A549 (cell line): ENCODE results near the gene TMEM229A. TPM values are rescaled to one million over a fixed set of nuclear protein-coding genes. Genes with fewer than 3 reads are reported as not detected.

ENCODE experiments used
- ATAC-seq, 2 experiments: fragments of 200-7000 bp in 1 of 2; fragments of >200 bp in 1 of 2; cut with Nextera tagmentation in 1 of 2; cut with Tn5 transposase in 1 of 2; 3 replicates each; pipeline versions ENCODE4 v1.8.0 to v1.9.1; 2018 to 2020; ENCODE audit warnings: mild to moderate bottlenecking in 1 of 2, moderate library complexity in 1 of 2
- CTCF ChIA-PET: fragments of 300-600 bp; sonication (Branson Sonifier 250); formaldehyde crosslinking; extraction: SDS; loops from one replicate; lab custom pipeline; 2021; ENCODE audit warnings: antibody characterized with exemption, inconsistent platforms; lab: Yijun Ruan, JAX
- POLR2A ChIA-PET: fragments of 350-600 bp; formaldehyde crosslinking; extraction: SDS; loops from one replicate; lab custom pipeline; 2021; ENCODE audit warnings: antibody characterized with exemption, inconsistent platforms; lab: Yijun Ruan, JAX
- DNase-seq, 2 experiments: peaks; one replicate each; pipeline versions ENCODE4 v3.0.0 to v3.0.0-alpha.2; 2011 to 2016; ENCODE audit warnings: low read depth in 1 of 2, low spot score in 1 of 2
- FAIRE-seq: peaks from 2 replicates; lab custom pipeline; 2011; peaks lifted over from hg19 to GRCh38; lab: Jason Lieb, UNC
- H3K27ac ChIP-seq, 2 experiments: fragments of >200 bp; sonication (Bioruptor Twin); formaldehyde crosslinking; 3 replicates each; pipeline ENCODE4 v1.5.1; 2016 to 2017
- H3K4me1 ChIP-seq: fragments of >200 bp; sonication (Bioruptor Twin); formaldehyde crosslinking; 3 replicates; pipeline ENCODE4 v1.6.1; 2016
- H3K4me2 ChIP-seq: fragments of >200 bp; sonication (Bioruptor Twin); formaldehyde crosslinking; 3 replicates; pipeline ENCODE4 v1.6.1; 2016
- H3K4me3 ChIP-seq: fragments of >200 bp; sonication (Bioruptor Twin); formaldehyde crosslinking; 3 replicates; pipeline ENCODE4 v1.5.1; 2016
- H3K9me3 ChIP-seq: fragments of >200 bp; sonication (Bioruptor Twin); formaldehyde crosslinking; 3 replicates; pipeline ENCODE4 v1.6.1; 2016
- BHLHE40 ChIP-seq: IDR thresholded peaks from 2 replicates; pipeline ENCODE4 v1.6.1; 2012; ENCODE audit warnings: low read depth, low read length, inconsistent platforms
- CBX2 ChIP-seq: fragments of 200-600 bp; sonication (generic); IDR thresholded peaks from 2 replicates; pipeline ENCODE4 v1.6.1; 2016; ENCODE audit warnings: low read depth, mild to moderate bottlenecking, borderline replicate concordance
- CEBPB ChIP-seq, 2 experiments: fragments of >200 bp in 1 of 2; sonication (Bioruptor Twin) in 1 of 2; formaldehyde crosslinking in 1 of 2; IDR thresholded peaks; 2 replicates each; pipeline ENCODE4 v1.6.1; 2012 to 2016
- EHMT2 ChIP-seq: fragments of 200-600 bp; sonication (generic); IDR thresholded peaks from 2 replicates; pipeline ENCODE4 v1.6.1; 2016; ENCODE audit warnings: antibody characterized with exemption, low read depth, mild to moderate bottlenecking, moderate library complexity
- HEYL ChIP-seq: fragments of 250-450 bp; sonication (Bioruptor Pico); IDR thresholded peaks from 2 replicates; pipeline ENCODE4 v1.8.0; 2021; ENCODE audit warnings: mild to moderate bottlenecking, moderate library complexity
- JUNB ChIP-seq: fragments of >200 bp; sonication (Bioruptor Twin); formaldehyde crosslinking; IDR thresholded peaks from 2 replicates; pipeline ENCODE4 v1.6.1; 2016
- MAFK ChIP-seq: fragments of 450-650 bp; IDR thresholded peaks from 2 replicates; pipeline ENCODE4 v1.6.1; 2014; ENCODE audit not compliant: partially characterized antibody
- NPAS2 ChIP-seq: fragments of 250-450 bp; sonication (Bioruptor Pico); IDR thresholded peaks from 2 replicates; pipeline ENCODE4 v1.8.0; 2022; ENCODE audit warnings: mild to moderate bottlenecking, moderate library complexity, borderline replicate concordance
- NR3C1 ChIP-seq: fragments of >200 bp; sonication (Bioruptor Twin); formaldehyde crosslinking; IDR thresholded peaks from 3 replicates; pipeline ENCODE4 v1.6.1; 2017
- PHF8 ChIP-seq: fragments of 200-600 bp; sonication (generic); IDR thresholded peaks from 2 replicates; pipeline ENCODE4 v1.6.1; 2016; ENCODE audit warnings: low read depth, mild to moderate bottlenecking, antibody characterized with exemption, moderate library complexity, borderline replicate concordance
- RFX5 ChIP-seq: fragments of 450-650 bp; IDR thresholded peaks from 2 replicates; pipeline ENCODE4 v1.7.1; 2014; ENCODE audit warnings: antibody characterized with exemption, mild to moderate bottlenecking, moderate library complexity
- RNF2 ChIP-seq: fragments of 200-600 bp; sonication (generic); IDR thresholded peaks from 2 replicates; pipeline ENCODE4 v1.6.1; 2016; ENCODE audit warnings: low read depth, mild to moderate bottlenecking, antibody characterized with exemption, moderate library complexity, borderline replicate concordance
- SMC3 ChIP-seq: fragments of >200 bp; sonication (Bioruptor Twin); formaldehyde crosslinking; IDR thresholded peaks from 3 replicates; pipeline ENCODE4 v1.6.1; 2018; ENCODE audit warnings: inconsistent platforms
- TFCP2L1 ChIP-seq: fragments of 250-450 bp; sonication (Bioruptor Pico); IDR thresholded peaks from 2 replicates; pipeline ENCODE4 v1.5.0; 2021; ENCODE audit warnings: mild to moderate bottlenecking
- ZFP36 ChIP-seq: fragments of 450-650 bp; IDR thresholded peaks from 2 replicates; pipeline ENCODE4 v1.6.1; 2014; ENCODE audit warnings: borderline replicate concordance; ENCODE audit not compliant: partially characterized antibody
- ZSCAN20 ChIP-seq: fragments of 250-450 bp; sonication (Bioruptor Pico); IDR thresholded peaks from 2 replicates; pipeline ENCODE4 v1.8.0; 2022; ENCODE audit warnings: mild to moderate bottlenecking, moderate library complexity
- WGBS: methylation state at CpG from one replicate; pipeline ENCODE4 v1.1.6; 2017; ENCODE audit errors: missing lambda C conversion rate; 5-methylcytosine and 5-hydroxymethylcytosine counted together
- polyA plus RNA-seq, 4 experiments: library from polyadenylated mRNA; depleted of rRNA in 3 of 4; stranded (reverse); fragments of >200 nt; fragmentation: RNase III in 1 of 4; extraction: RNeasy Plus Mini Kit Qiagen cat#74134 plus additional on column Dnase treatment in 1 of 4; gene quantifications; 2 replicates in 3 of 4; 3 replicates in 1 of 4; pipeline ENCODE4 v1.2.3, GENCODE V29; 2011 to 2017
- TF ChIP-seq, protein P1 (sequence below): fragments of 200-600 bp; sonication (generic); IDR thresholded peaks from 2 replicates; pipeline ENCODE4 v1.6.1; 2016; ENCODE audit warnings: antibody characterized with exemption, mild to moderate bottlenecking, moderate library complexity
- TF ChIP-seq, protein P2 (sequence below): fragments of >200 bp; sonication (Bioruptor Twin); formaldehyde crosslinking; IDR thresholded peaks from 3 replicates; pipeline ENCODE4 v1.5.1; 2016
- TF ChIP-seq, protein P3 (sequence below): IDR thresholded peaks from 2 replicates; pipeline ENCODE4 v1.6.1; 2012; ENCODE audit warnings: low read depth, borderline replicate concordance

TMEM229A gene
- polyA plus RNA-seq, 2 of the 4 experiments (the other 2 are of a cell fraction) = not detected

GRCh38 chr7:124034754-124035100, 1.9 kb upstream of the TMEM229A start (continued):
- no peak for TF ChIP-seq HEYL

GRCh38 chr7:124033807-124034753, 1.2 kb upstream of the TMEM229A start:
- no peaks in the 10 kb centered on the region for H3K9me3 ChIP-seq
- whole genome bisulfite sequencing = 51% methylated on average over 16 of the region's 16 CpGs
- H3K4me1 ChIP-seq = peaks cover 8% of the 10 kb centered on the region; the same call in 1 of the 3 replicates
- ATAC-seq = no peak
- no peak overlapping the region for H3K27ac ChIP-seq
- ChIA-PET CTCF (no interaction called here), POLR2A (no interaction called here)
- no peak for FAIRE-seq
- no peak overlapping the region for H3K4me3 ChIP-seq
- no peak for DNase-seq
- TF ChIP-seq, protein P1, sequence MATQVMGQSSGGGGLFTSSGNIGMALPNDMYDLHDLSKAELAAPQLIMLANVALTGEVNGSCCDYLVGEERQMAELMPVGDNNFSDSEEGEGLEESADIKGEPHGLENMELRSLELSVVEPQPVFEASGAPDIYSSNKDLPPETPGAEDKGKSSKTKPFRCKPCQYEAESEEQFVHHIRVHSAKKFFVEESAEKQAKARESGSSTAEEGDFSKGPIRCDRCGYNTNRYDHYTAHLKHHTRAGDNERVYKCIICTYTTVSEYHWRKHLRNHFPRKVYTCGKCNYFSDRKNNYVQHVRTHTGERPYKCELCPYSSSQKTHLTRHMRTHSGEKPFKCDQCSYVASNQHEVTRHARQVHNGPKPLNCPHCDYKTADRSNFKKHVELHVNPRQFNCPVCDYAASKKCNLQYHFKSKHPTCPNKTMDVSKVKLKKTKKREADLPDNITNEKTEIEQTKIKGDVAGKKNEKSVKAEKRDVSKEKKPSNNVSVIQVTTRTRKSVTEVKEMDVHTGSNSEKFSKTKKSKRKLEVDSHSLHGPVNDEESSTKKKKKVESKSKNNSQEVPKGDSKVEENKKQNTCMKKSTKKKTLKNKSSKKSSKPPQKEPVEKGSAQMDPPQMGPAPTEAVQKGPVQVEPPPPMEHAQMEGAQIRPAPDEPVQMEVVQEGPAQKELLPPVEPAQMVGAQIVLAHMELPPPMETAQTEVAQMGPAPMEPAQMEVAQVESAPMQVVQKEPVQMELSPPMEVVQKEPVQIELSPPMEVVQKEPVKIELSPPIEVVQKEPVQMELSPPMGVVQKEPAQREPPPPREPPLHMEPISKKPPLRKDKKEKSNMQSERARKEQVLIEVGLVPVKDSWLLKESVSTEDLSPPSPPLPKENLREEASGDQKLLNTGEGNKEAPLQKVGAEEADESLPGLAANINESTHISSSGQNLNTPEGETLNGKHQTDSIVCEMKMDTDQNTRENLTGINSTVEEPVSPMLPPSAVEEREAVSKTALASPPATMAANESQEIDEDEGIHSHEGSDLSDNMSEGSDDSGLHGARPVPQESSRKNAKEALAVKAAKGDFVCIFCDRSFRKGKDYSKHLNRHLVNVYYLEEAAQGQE = no peak
- TF ChIP-seq MAFK (no peak), JUNB (no peak), PHF8 (no peak), EHMT2 (no peak), CEBPB (IDR thresholded peaks at IDR 0.05) (no peak), ZSCAN20 (CRISPR knock-in tag) (no peak), RNF2 (no peak), SMC3 (no peak), CBX2 (no peak), NPAS2 (CRISPR knock-in tag) (no peak), NR3C1 (no peak), BHLHE40 (no peak), TFCP2L1 (CRISPR knock-in tag) (no peak), RFX5 (no peak), ZFP36 (no peak)
- TF ChIP-seq, protein P2, sequence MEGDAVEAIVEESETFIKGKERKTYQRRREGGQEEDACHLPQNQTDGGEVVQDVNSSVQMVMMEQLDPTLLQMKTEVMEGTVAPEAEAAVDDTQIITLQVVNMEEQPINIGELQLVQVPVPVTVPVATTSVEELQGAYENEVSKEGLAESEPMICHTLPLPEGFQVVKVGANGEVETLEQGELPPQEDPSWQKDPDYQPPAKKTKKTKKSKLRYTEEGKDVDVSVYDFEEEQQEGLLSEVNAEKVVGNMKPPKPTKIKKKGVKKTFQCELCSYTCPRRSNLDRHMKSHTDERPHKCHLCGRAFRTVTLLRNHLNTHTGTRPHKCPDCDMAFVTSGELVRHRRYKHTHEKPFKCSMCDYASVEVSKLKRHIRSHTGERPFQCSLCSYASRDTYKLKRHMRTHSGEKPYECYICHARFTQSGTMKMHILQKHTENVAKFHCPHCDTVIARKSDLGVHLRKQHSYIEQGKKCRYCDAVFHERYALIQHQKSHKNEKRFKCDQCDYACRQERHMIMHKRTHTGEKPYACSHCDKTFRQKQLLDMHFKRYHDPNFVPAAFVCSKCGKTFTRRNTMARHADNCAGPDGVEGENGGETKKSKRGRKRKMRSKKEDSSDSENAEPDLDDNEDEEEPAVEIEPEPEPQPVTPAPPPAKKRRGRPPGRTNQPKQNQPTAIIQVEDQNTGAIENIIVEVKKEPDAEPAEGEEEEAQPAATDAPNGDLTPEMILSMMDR = no peak
- TF ChIP-seq, protein P3, sequence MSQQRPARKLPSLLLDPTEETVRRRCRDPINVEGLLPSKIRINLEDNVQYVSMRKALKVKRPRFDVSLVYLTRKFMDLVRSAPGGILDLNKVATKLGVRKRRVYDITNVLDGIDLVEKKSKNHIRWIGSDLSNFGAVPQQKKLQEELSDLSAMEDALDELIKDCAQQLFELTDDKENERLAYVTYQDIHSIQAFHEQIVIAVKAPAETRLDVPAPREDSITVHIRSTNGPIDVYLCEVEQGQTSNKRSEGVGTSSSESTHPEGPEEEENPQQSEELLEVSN = no peak
- no peak overlapping the region for H3K4me2 ChIP-seq
